Activated CD4-positive, CD25-positive, alpha-beta regulatory T cell (primary cell): ENCODE measurements around the gene ETHE1.
A peak's percentile ranks its signal among the peaks of the same experiment; 100 is the strongest.

Experiments used
- DNase-seq, 4 experiments: peaks; one replicate each; lab custom pipeline; 2025; lab: John Stamatoyannopoulos, UW

The ETHE1 gene

DNA sequence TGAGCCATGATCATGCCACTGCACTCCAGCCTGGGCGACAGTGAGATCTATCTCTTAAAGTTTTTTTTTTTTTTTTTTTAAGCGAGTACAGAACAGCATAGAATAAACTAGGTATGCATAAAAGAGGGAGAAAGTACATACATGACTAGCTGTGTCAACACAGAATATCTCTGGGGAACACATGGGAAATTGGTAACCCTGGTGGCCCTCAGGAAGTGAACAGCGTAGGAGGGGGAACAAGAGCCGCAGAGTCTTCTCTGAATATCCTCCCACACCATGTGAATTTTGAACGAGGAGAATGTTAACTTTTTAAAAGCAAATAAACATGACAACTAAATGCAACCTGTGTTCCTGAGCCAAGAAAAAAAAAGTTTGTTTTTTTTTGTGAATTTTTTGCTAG is 37.7 kb downstream of the ETHE1 start:
- DNase-seq, result no peak

DNA sequence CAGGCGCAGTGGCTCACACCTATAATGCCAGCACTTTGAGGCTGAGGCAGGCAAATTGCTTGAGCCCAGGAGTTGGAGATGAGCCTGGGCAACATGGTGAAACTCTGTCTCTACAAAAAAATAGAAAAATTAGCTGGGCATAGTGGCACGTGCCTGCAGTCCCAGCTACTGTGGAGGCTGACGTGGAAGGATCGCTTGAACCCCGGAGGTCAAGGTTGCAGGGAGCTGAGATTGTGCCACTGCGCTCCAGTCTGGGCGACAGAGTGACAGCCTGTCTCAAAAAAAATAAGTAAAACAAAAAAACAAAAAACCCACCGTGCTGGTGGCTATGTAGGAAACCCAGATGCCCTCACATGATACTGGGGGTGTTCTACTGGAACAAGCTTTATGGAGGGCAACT is 38.8 kb downstream of the ETHE1 start:
- DNase-seq, result no peak

DNA sequence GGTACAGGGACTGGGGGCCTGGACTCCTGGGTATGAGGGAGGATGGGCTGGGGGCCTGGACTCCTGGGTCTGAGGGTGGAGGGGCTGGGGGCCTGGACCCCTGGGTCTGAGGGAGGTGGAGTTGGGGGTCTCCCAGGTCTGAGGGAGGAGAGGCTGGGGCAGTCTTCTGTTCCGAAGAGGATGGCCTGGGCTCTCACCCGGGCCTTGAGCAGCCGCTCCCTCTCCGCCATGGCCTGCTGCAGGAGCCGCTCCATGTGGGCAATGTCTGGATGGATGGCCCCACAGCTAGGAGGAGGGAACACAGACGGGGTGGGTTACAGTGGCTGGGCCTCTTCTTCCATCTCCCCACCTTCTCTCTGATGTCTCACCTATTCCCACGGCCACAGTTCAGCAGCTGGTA is 40.6 kb downstream of the ETHE1 start:
- no peak for DNase-seq

DNA sequence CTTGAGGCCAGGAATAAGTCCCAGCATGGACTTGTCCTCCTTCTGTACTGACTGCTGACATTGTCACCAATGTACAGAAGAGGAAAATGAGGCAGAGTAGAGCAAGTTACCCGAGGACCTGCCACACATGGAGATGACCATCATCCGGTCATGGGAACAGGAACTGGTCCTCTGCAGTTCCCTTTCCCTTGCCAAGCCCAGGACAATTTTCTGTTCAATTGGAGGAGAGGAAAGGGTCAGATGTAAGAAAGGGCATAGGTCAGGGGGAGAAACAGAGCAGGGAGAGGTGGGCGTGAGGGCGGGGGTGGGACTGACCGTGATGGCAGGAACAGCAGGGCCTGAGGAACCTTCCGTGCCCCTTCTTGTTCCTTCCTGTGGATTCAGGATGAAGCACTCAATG is 41.0 kb downstream of the ETHE1 start:
- no peak for DNase-seq

DNA sequence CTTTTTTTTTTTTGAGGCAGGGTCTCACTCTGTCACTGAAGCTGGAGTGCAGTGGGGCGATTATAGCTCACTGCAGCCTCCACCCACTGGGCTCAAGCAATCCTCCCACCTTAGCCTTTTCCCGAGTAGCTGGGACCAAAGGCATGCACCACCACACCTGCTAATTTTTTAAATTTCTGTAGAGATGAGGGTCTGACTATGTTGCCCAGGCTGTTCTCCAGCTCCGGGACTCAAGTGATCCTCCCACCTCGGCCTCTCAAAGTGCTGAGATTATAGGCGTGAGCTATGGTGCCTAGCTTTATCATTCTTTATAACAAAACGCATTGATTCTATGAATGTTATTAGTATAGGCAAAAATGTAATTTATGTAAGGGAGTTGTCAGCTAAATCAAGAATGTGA is 43.7 kb downstream of the ETHE1 start:
- DNase-seq, result no peak

DNA sequence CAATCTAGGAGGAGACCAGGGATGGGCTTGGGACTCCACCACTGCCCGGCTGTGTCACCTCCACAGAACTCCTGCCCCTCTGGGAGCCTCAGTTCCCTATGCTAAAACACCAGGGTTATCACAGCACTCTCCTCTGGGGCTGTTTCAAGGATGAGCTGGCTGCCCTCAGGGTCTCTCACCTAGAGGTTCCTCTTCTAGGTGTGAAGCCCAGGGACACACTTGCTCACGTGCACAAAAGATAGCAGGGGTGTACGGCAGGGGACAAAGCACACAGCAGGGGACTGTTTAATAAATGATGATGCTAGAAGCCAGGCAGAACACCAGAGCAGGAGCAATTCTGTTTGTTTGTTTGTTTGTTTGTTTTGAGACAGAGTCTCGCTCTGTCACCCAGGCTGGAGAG is 44.8 kb downstream of the ETHE1 start:
- no peak for DNase-seq

DNA sequence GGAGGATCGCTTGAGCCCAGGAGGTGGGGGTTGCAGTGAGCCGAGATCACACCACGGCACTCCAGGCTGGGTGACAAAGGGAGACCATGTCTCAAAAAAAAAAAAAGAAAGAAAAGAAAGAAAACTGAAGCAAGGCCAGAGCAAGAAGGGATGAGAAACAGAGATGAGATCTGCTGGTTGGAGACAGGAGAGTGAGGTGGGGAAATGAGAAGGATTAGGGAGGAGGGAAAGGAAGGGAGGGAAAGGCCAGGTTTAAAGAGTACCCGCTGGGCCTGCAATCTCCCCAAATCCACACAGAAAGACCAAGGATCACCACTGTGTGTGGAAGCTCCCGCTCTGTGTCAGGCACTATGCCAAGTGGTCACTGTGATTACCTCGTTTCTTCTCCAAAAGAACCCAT is 45.3 kb downstream of the ETHE1 start:
- no peak for DNase-seq

DNA sequence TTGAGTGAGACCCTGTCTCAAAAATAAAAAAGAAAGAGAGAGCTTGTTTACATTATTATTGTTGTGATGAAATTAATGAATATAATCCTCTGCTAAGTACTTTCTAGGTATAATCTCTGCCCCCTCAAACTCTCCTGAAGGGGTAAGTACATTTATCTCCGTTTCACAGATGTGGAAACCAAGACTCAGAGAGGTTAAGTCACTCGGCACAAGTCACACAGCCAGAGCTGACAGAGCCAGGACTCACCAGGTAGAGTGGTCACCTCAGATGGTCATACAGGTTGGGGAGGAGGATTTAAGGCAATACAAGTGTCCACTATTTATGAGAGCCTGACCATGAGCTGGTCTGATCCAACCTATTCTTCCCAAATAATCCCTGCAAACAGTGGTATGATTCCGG is 46.4 kb downstream of the ETHE1 start:
- no peak for DNase-seq

DNA sequence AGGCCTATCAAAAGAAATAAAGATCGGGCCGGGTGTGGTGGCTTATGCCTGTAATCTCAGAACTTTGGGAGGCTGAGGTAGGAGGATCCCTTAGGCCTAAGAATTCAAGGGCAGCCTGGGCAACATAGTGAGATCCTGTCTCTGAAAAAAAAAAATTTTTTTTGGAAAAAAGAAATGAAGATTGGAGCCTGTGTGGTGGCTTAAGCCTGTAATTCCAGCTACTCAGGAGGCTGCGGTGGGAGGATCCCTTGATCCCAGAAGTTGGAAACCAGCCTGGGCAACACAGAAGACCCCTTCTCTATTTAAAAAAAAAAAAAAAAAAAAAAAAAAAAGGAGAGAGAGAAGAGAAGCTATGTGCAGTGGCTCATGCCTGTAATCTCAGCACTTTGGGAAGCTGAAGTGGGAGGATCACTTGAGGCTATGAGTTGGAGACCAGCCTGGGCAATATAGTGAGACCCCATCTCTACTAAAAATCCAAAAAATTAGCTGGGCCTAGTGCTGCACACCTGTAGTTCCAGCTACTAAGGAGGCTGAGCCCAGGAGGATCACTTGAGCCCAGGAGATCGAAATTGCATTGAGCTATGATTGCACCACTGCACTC is 46.9 kb downstream of the ETHE1 start:
- DNase-seq, result no peak

DNA sequence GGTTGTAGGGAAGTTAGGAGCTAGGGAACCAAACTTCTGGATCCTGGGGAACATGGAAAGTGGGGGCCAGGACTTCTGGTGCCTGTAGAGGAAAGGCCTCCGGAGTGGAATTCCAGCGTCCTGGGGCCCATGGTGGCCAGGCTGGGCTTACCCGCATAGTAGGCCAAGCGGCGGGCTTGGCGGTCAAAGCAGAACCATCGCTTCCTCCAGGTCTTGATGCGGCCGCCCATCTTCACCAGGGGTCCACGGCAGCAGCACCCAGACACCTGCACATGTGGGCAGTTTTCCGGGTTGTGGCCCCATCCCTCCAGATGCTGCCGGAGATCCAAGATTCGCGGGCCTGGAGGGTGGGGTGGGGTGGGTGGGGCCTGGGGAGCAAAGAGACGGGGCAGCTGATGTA is 47.8 kb downstream of the ETHE1 start:
- DNase-seq, result no peak

DNA sequence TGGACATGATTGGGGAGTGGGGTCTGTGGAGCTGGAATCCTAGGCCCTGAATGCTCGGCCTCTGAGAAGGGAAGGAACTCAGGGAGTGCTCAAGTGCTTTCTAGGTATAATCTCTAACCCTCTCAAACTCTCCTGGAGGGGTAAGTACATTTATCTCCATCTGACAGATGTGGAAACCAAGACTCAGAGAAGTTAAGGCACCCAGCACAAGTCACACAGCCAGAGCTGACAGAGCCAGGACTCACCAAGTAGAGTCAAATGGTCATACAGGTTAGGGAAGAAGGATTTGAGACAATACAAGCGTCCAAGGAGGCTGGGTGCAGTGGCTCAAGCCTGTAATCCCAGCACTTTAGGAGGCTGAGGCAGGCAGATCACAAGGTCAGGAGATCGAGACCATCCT is 48.7 kb downstream of the ETHE1 start:
- no peak for DNase-seq

DNA sequence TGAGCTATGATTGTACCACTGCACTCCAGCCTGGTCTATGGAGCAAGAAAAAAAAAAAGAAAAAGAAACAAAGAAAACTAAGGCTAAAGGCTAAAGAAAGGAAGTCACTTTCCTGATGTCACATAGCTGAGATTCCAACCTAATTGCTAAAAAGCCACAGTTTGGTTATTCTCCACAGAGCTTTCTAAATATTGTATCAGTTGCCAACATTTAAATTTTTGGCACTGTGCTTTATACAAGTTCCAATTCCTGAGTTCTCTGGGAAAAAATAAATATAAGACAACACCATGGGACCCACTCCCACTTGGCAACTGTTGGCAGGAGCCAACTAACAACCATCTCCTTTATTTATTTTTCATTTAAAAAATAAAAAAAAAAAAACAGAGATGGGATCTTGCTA is 50.4 kb downstream of the ETHE1 start:
- DNase-seq, result no peak

DNA sequence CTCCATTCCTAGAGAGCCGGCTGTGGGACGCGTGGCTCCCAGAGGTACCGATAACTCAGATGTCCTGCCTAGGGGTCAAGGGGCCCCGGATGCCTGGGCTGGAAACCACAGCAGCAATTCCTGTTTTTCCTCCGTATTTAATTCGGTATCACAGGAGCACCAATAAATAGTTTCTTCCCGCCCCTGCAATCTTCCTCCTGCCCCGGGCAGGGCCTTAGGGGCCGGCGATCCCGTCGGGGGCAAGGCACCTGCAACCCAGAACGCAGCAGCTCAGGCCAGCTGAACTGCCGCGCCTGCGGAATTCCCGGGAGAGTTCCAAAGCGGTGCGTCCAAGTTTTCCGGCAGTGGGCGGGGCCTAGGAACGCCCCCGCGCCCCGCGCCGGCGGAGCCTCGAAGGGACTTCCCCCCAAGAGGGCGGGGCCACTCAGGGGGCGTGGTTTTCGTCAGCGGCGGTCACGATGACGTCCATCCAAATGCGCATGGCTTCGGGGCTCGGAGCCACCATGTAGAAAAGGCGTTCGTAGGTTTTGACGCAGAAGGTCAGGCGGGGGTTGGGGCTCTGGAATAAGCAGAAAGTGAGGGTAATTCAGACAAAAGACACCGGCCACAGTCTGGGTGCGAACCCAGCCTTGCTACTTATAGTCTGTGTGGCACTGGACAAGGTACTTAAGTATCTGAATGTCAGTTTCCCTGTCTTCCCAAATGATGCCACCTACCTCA is 51.9 kb downstream of the ETHE1 start:
- DNase-seq, result peak; percentile 84 to 92 (median 90)

DNA sequence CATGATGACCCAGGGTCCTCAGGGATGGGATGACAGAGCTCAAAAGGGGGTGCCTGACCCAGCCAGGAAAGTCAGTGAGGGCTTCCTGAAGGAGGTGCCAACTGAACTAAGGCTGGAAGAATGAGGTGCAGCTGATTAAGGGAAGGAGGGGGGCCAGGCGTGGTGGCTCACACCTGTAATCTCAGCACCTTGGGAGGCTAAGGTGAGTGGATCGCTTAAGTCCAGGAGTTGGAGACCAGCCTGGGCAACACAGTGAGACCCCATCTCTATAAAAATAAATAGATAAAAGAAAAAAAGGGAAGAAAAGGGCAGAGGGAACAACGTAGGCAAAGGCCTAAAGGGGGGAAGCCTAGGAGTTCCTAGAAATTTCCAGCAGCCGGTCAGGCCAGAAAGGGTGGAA is 52.5 kb downstream of the ETHE1 start:
- DNase-seq, result no peak

DNA sequence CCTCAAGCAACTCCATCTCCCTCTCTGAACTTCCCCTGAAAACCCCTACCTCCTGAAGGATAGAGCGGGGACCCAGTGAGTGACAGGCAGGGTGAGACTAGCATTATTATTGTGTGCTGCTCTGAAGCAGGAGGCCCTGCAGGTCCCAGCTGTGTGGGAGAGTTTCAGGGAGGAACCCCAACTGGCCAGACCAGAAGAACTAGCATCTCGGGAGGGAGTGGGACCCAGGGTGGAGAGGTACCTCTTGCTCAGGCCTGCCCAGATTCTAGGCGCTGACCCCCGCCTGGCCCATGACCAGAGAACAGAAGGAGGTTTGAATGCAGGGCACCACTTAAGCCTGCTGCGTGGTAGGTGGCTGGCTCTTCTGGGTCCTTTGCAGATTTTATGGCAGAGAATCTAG is 55.9 kb downstream of the ETHE1 start:
- DNase-seq, result no peak

DNA sequence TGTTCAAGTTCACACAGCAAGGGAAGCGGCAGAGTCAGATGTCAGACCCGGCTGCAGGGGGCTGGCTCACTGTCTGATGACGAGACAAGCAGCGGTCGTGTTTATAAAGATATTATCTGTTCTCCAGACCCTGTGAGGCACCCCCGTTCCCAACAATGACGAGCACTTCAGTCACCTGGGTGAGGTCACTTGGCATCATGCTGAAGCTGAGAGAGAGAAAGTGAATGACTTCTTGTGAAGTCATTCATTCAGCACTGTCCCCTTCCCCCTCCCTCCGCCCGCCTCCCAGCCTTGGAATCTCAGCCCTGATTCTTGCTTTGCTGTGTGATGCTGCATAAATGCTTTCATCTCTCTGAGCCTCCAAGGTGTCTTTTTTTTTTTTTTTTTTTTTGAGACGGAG is 56.7 kb downstream of the ETHE1 start:
- DNase-seq, result peak in 2 of 4 experiments; percentile 13 to 21

DNA sequence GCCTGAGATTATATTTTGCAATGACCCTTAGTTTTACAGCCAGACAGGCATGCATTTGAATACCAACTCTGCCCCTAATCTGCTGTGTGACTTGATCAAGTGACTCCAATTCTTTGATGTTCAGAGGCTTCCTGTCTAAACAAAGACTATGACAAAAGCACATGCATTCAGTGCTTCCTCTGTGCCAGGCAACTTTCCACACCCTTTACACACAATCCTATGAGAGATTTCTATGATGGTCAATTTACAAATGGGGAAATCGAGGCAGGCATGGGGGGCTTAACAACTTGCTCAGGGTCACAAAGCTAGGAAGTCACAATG is 57.9 kb downstream of the ETHE1 start:
- DNase-seq, result no peak

DNA sequence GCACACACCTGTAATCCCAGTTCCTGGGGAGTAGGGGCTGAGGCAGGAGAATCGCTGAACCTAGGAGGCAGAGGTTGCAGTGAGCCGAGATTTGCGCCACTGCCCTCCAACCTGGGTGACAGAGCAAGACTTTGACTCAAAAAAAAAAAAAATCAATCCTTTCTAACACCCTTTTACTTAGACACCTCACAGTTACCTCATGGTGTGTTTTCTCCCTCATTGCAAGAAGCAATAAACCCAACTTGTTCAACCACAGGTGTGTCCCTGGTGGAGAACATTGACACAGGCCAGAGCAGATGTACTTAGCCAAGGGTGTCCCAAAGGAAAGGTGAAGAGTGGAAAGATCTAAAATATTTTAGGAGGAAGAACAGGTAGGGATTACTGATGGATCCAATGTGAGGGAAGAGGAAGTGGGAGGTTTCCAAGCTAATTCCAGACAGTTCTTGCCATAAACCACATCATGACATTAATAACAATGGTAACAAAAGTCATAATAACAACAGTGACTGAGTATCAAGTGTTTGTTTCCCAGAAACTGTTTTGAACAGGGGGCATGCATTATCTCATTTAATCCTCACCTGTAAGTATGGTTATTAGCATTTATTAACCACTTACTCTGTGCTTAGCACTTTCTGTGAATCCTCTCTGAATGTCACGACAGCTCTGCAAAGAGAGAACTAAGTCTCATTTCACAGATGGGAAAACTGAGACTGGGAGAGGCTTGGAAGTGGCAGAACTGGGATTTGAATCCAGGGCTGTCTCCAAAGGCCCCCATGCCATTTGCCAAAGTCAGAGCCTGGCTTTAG is 58.4 kb downstream of the ETHE1 start:
- DNase-seq, result no peak

DNA sequence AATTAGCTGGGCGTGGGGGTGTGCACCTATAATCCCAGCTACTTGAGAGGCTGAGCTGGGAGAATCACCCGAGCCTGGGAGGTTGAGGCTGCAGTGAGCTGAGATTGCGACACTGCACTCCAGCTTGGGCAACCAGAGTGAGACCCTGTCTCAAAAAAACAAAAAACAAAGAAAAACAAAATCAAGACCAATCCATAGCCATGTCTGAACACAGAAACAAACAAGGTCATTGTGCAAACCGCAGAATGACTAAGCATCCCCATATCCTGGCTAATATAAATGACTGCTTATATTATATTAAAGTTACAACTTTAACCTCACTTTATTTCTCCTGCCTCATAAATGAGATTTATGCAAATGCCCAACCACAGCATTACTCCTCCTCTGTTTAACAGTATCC is 59.3 kb downstream of the ETHE1 start:
- DNase-seq, result no peak

DNA sequence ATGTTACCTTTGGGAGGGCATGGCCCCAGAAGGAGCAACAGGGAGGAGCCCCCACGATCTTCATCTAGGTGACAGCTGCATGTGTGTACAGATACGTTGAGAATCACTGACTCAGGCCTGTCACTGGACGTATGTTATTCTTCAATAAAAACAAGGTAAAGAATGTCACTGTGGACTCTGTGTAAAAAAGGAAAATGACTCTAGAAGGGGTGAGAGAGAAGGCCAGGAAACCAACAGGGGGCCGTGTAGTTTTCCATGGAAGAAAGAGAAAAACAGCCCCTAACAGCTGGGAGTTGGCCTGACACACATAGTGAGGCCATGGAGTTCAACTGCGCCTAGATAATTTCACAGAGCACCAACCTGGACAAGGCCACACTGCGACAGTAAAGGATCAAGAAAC is 59.7 kb downstream of the ETHE1 start:
- no peak for DNase-seq

DNA sequence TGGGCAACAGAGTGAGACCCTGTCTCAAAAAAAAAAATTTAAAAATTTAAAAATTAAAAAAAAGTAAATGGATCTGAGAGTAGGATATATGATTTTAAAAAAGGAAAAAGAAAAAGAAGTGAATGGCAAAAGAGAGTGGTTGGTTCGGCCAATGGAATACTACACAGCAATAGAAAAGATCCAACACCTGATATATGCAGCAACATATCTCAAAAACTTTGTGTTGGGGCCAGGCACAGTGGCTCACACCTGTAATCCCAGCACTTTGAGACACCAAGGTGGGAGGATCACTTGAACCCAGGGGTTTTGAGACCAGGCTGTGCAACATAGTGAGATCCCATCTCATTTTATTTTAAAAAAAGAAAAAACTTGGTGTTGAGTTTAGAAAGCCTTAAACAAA is 60.2 kb downstream of the ETHE1 start:
- no peak for DNase-seq

DNA sequence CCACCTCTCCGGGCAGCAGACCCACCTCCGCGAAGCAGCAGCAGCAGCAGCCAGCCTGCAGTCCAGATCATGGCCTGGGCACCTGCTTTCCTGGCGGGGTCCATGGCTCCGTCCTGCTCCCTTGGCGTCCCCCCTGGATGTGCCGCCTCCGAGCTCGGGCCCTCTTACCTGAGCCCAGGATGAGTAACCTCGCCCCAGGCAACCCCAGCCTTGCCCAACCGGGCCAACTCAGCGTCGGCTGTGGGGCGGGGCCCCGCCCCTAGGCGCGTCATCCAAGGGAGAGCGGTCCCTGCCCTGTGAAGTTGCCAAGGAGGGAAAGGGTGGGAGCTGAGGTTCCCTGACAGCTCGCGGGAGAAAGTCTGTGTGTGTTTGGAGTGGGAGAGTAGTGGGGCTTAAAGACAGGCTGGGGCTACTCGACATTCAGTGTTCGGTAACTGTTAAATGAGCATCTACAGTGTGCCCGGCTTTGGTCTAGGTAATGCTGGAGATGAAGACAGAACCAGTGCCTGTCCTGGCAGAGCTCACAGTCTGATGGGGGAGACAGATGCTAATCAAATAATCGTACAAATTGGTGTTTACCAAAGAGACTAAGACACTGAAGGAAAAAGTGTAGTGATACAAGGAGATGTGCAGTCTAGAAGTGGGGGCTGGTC is 61.4 kb downstream of the ETHE1 start, which contains the start of gene LYPD3:
LYPD3 (minus strand) TSS at position 141 of the 653 bp plus-strand sequence; CDS start at position 104, 37 bp downstream.
- DNase-seq, result no peak
